HCT116 (cell line): Measurements from ENCODE around the gene ETNPPL. TPM values are rescaled to one million over a fixed set of nuclear protein-coding genes. Genes with fewer than 3 reads are reported as not detected.

Source experiments
- ATAC-seq: fragments of 200-7000 bp; cut with Tn5 transposase; 2 replicates; pipeline ENCODE4 v1.9.1; 2020; ENCODE audit warnings: mild to moderate bottlenecking, moderate library complexity
- BruUV-seq: library from RNA; stranded (reverse); fragments of 400-500 nt; replicated peaks from 2 replicates; lab custom pipeline; 2021; lab: Mats Ljungman, UMichigan
- CTCF ChIA-PET: fragments of 300-600 bp; sonication (Branson Sonifier 250); formaldehyde crosslinking; loops from one replicate; lab custom pipeline; 2021; ENCODE audit warnings: antibody characterized with exemption; lab: Charles Lee
- POLR2A ChIA-PET: fragments of 300-600, 350-600 bp; sonication (Branson Sonifier 250); formaldehyde crosslinking; loops from one replicate; lab custom pipeline; 2021; ENCODE audit warnings: antibody characterized with exemption; lab: Charles Lee
- RAD21 ChIA-PET, 2 experiments: fragments of 300-600 bp; sonication (Branson Sonifier 250); formaldehyde crosslinking; loops; one replicate each; lab custom pipeline; 2023; ENCODE audit warnings: low total read pairs in 2 of 2; ENCODE audit not compliant: uncharacterized antibody in 2 of 2, unreplicated experiment in 2 of 2, low non-redundant PET in 1 of 2; lab: Charles Lee
- DNase-seq: peaks from one replicate; pipeline ENCODE4 v3.0.0-alpha.2; 2010; ENCODE audit warnings: low read depth, low spot score
- H2AFZ ChIP-seq: fragments of 200-600 bp; shearing (Covaris generic), sonication (generic); 2 replicates; pipeline ENCODE4 v1.6.1; 2017; ENCODE audit warnings: low read depth, mixed run types, mixed read lengths, antibody characterized with exemption, low read length; ENCODE audit not compliant: poor library complexity, severe bottlenecking
- H3K27ac ChIP-seq: 2 replicates; pipeline ENCODE4 v1.5.1; 2012; ENCODE audit warnings: low read depth, low read length
- H3K27me3 ChIP-seq: fragments of 200-600 bp; sonication (generic); 2 replicates; pipeline ENCODE4 v1.6.1; 2016; ENCODE audit warnings: mixed run types, low read length, mixed read lengths; ENCODE audit not compliant: insufficient read depth
- H3K36me3 ChIP-seq, 2 experiments: fragments of 200-500 bp in 1 of 2; fragments of 200-600 bp in 1 of 2; sonication (Bioruptor generic) in 1 of 2; sonication (generic) in 1 of 2; 2 replicates each; pipeline versions ENCODE4 v1.5.1 to v1.6.1; 2014 to 2016; ENCODE audit warnings: low read length in 2 of 2, inconsistent platforms in 1 of 2, mixed read lengths in 1 of 2, mixed run types in 1 of 2; ENCODE audit not compliant: insufficient read depth in 2 of 2, control insufficient read depth in 1 of 2
- H3K4me1 ChIP-seq, 2 experiments: fragments of 200-600 bp in 1 of 2; sonication (generic) in 1 of 2; 2 replicates each; pipeline versions ENCODE4 v1.5.1 to v1.6.1; 2012 to 2017; ENCODE audit warnings: low read length in 2 of 2, inconsistent platforms in 1 of 2, mild to moderate bottlenecking in 1 of 2, mixed read lengths in 1 of 2, mixed run types in 1 of 2, moderate library complexity in 1 of 2; ENCODE audit not compliant: insufficient read depth in 2 of 2, control insufficient read depth in 1 of 2
- H3K4me2 ChIP-seq: fragments of 200-600 bp; sonication (generic); 2 replicates; pipeline ENCODE4 v1.6.1; 2017; ENCODE audit warnings: mixed run types, low read length, mixed read lengths
- H3K4me3 ChIP-seq, 2 experiments: fragments of 200-600 bp in 1 of 2; sonication (generic) in 1 of 2; replicated peaks in 1 of 2; 2 replicates each; pipeline ENCODE4 v1.5.1; 2011 to 2016; ENCODE audit warnings: low read length in 2 of 2, control low read depth in 1 of 2, low read depth in 1 of 2, mild to moderate bottlenecking in 1 of 2, mixed read lengths in 1 of 2, mixed run types in 1 of 2
- H3K79me2 ChIP-seq: fragments of 200-600 bp; sonication (generic); 2 replicates; pipeline ENCODE4 v1.6.1; 2017; ENCODE audit warnings: mild to moderate bottlenecking, mixed run types, low read length, moderate library complexity, mixed read lengths; ENCODE audit not compliant: insufficient read depth
- H3K9ac ChIP-seq: fragments of 200-600 bp; sonication (generic); 2 replicates; pipeline ENCODE4 v1.6.1; 2016; ENCODE audit warnings: low read length, mixed read lengths
- H3K9me2 ChIP-seq: fragments of 200-600 bp; sonication (generic), shearing (Covaris generic); 2 replicates; pipeline ENCODE4 v1.6.1; 2017; ENCODE audit warnings: mixed run types, mild to moderate bottlenecking, moderate library complexity; ENCODE audit not compliant: insufficient read depth
- H3K9me3 ChIP-seq, 2 experiments: fragments of 200-500 bp in 1 of 2; fragments of 200-600 bp in 1 of 2; sonication (Bioruptor generic) in 1 of 2; sonication (generic) in 1 of 2; 2 replicates each; pipeline ENCODE4 v1.6.1; 2014 to 2017; ENCODE audit warnings: low read length in 2 of 2, mixed read lengths in 2 of 2, inconsistent platforms in 1 of 2, low read depth in 1 of 2, mild to moderate bottlenecking in 1 of 2, mixed run types in 1 of 2, moderate library complexity in 1 of 2; ENCODE audit not compliant: control insufficient read depth in 1 of 2, insufficient read depth in 1 of 2
- H4K20me1 ChIP-seq: fragments of 200-600 bp; sonication (generic), shearing (Covaris generic); 2 replicates; pipeline ENCODE4 v1.6.1; 2017; ENCODE audit warnings: mixed run types, mild to moderate bottlenecking, moderate library complexity; ENCODE audit not compliant: insufficient read depth
- CTCF ChIP-seq, 3 experiments: fragments of 200-600 bp in 1 of 3; sonication (generic) in 1 of 3; IDR thresholded peaks in 2 of 3; conservative IDR thresholded peaks in 1 of 3; 2 replicates each; pipeline ENCODE4 v1.5.1; 2012 to 2017; ENCODE audit warnings: low read depth in 2 of 3, low read length in 2 of 3, antibody characterized with exemption in 1 of 3, borderline replicate concordance in 1 of 3, control low read depth in 1 of 3, mild to moderate bottlenecking in 1 of 3, mixed read lengths in 1 of 3, mixed run types in 1 of 3, moderate library complexity in 1 of 3; ENCODE audit not compliant: insufficient read depth in 1 of 3
- RAD21 ChIP-seq: IDR thresholded peaks from 2 replicates; pipeline ENCODE4 v1.6.1; 2012; ENCODE audit warnings: low read depth, mild to moderate bottlenecking
- SRF ChIP-seq: IDR thresholded peaks from 2 replicates; pipeline ENCODE4 v1.6.1; 2012; ENCODE audit warnings: low read depth
- ZBTB33 ChIP-seq: IDR thresholded peaks from 2 replicates; pipeline ENCODE4 v1.6.1; 2011; ENCODE audit warnings: mild to moderate bottlenecking, low read length, moderate library complexity; ENCODE audit not compliant: insufficient replicate concordance; ENCODE audit errors: extremely low read depth
- intact Hi-C: fragments of 100-400 bp; cut with micrococcal nuclease; formaldehyde crosslinking; loops from 2 replicates; pipeline ENCODE4 v1.10.0; 2022
- total RNA-seq: library from RNA; stranded (reverse); gene quantifications from one replicate; pipeline ENCODE4 v1.2.1, GENCODE V29; 2021; ENCODE audit not compliant: unreplicated experiment

ETNPPL gene
- total RNA-seq, 1 experiment from 2014 or later: not detected

GRCh38 chr4:108783665-108784463, 21.0 kb upstream of the ETNPPL start:
- POLR2A ChIA-PET: no interaction called here
- Histone ChIP-seq H3K4me2 (no peak overlapping the region), H3K79me2 (no peaks in the 10 kb centered on the region), H3K4me3 (no peak overlapping the region), H3K27me3 (no peaks in the 10 kb centered on the region), H2AFZ (no peak overlapping the region), H3K9ac (no peak overlapping the region), H4K20me1 (no peaks in the 10 kb centered on the region), H3K36me3 (no peaks in the 10 kb centered on the region), H3K27ac (no peak overlapping the region), H3K9me3 (no peaks in the 10 kb centered on the region), H3K9me2 (no peaks in the 10 kb centered on the region), H3K4me1 (no peaks in the 10 kb centered on the region)
- RAD21 ChIA-PET: interaction anchor here in 1 of 2 experiments (0.7 kb wide), 1 partner anchor 99 kb away, joined by 3 read pairs; no protein-coding TSS in a partner anchor
- CTCF ChIA-PET: interaction anchor here (1.3 kb wide), 1 partner anchor 765 kb away, joined by 4 read pairs; no protein-coding TSS in a partner anchor
- DNase-seq (peak; percentile 12), ATAC-seq (peak; percentile 54; the same call in 1 of the 2 replicates)
- peak; percentile 55 for TF ChIP-seq RAD21
- TF ChIP-seq SRF: no peak
- peak; percentile 30 to 45 (median 35); a peak in 3 of 6 replicates for TF ChIP-seq CTCF (IDR thresholded peaks at IDR 0.05 in 2 of 3, conservative IDR thresholded peaks at IDR 0.05 in 1 of 3; ENCODE audit: borderline replicate concordance in 1 of 3, insufficient read depth in 1 of 3, low read depth in 2 of 3, low read length in 2 of 3)
- intact Hi-C loops: loop anchor here (2.0 kb wide), 1 partner anchor 101 kb away; no protein-coding TSS in a partner anchor
- BruUV-seq: no TSS peak

GRCh38 chr4:108779958-108780357, 17.1 kb upstream of the ETNPPL start:
- no peaks in the 10 kb centered on the region for H3K4me1 ChIP-seq
- H3K4me3 ChIP-seq: no peak overlapping the region
- no peak overlapping the region for H3K27ac ChIP-seq
- BruUV-seq: no TSS peak
- H3K27me3 ChIP-seq: no peaks in the 10 kb centered on the region
- DNase-seq (no peak), ATAC-seq (no peak)
- H3K4me2 ChIP-seq: no peak overlapping the region
- ChIA-PET CTCF (no interaction called here), POLR2A (no interaction called here), RAD21 (no interaction called here)
- H3K36me3 ChIP-seq: no peaks in the 10 kb centered on the region
- no peak overlapping the region for H3K9ac ChIP-seq
- H3K79me2 ChIP-seq: no peaks in the 10 kb centered on the region
- no peak for TF ChIP-seq ZBTB33
- H3K9me2 ChIP-seq: no peaks in the 10 kb centered on the region
- intact Hi-C loops: no loop called here
- no peaks in the 10 kb centered on the region for H4K20me1 ChIP-seq
- H3K9me3 ChIP-seq: no peaks in the 10 kb centered on the region
- no peak overlapping the region for H2AFZ ChIP-seq
